Stomach (tissue), 4 donors: ENCODE results near the gene PRKN.

Experiments used
- POLR2A ChIP-seq, 4 donors: fragments of 450-650 bp; IDR thresholded peaks; one replicate each; pipeline ENCODE4 v1.6.1; 2016; ENCODE audit warnings: antibody characterized with exemption in 4 of 4, control low read depth in 2 of 4, mild to moderate bottlenecking in 1 of 4, moderate library complexity in 1 of 4
- TF ChIP-seq, protein P1 (sequence below), 7 experiments: fragments of 450-650 bp in 4 of 7; fragments of 200-600 bp in 3 of 7; sonication (generic) in 3 of 7; IDR thresholded peaks; one replicate each; pipeline ENCODE4 v1.5.1; 2016 to 2019; ENCODE audit warnings: antibody characterized with exemption in 7 of 7, control low read depth in 2 of 7, mild to moderate bottlenecking in 1 of 7

DNA sequence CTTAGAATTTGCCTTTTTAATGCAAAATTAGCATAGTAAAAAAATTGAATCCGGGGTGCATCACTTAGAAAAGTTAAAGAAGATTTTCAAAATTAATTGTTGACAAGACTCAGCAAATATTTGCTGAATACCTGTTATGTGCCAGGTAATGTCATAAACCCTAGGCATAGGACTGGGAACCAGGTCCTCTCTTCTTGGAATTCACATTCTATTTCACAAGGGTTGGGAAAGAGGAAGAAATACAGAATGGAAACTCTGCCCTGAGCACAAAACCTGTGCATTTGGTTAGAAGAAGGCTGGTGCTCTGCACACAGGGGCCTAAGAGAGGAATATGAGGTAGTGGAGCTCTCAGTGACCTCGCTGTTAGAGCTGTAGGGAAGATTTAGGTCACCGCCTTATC lies 879.9 kb downstream of the PRKN start:
- TF ChIP-seq, protein P1, sequence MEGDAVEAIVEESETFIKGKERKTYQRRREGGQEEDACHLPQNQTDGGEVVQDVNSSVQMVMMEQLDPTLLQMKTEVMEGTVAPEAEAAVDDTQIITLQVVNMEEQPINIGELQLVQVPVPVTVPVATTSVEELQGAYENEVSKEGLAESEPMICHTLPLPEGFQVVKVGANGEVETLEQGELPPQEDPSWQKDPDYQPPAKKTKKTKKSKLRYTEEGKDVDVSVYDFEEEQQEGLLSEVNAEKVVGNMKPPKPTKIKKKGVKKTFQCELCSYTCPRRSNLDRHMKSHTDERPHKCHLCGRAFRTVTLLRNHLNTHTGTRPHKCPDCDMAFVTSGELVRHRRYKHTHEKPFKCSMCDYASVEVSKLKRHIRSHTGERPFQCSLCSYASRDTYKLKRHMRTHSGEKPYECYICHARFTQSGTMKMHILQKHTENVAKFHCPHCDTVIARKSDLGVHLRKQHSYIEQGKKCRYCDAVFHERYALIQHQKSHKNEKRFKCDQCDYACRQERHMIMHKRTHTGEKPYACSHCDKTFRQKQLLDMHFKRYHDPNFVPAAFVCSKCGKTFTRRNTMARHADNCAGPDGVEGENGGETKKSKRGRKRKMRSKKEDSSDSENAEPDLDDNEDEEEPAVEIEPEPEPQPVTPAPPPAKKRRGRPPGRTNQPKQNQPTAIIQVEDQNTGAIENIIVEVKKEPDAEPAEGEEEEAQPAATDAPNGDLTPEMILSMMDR (IDR thresholded peaks at IDR 0.05): no peak
- TF ChIP-seq POLR2A (IDR thresholded peaks at IDR 0.05): no peak
